ENCODE measurements around the gene NUPR1.
"Not testable (repeated sequence)": the region's sequence is repeated elsewhere in the genome, so short reads cannot be mapped to it uniquely, and the experiment has no call there.

The NUPR1 gene

GRCh38 chr16:28538733-28539596, at the start of gene NUPR1:
TSS of gene NUPR1 (minus strand) at chr16:28538974. CDS start at chr16:28538907, 67 bp downstream.
- DNase-seq, result no peak

GRCh38 chr16:28587386-28587785, 48.6 kb upstream of the NUPR1 start:
- no peak for DNase-seq

GRCh38 chr16:28586466-28586865, 47.7 kb upstream of the NUPR1 start:
- no peak for DNase-seq

- DNase-seq, result no peak
Observed at GRCh38 chr16:28585674-28586073, 46.9 kb upstream of the NUPR1 start.

- DNase-seq, result no peak
Observed at GRCh38 chr16:28580726-28581315, 42.0 kb upstream of the NUPR1 start.

- DNase-seq, result no peak
Observed at GRCh38 chr16:28575446-28576109, 36.8 kb upstream of the NUPR1 start.

- DNase-seq, result no peak
Observed at GRCh38 chr16:28574925-28575324, 36.2 kb upstream of the NUPR1 start.

GRCh38 chr16:28573738-28574718, 35.3 kb upstream of the NUPR1 start:
- no peak for DNase-seq

GRCh38 chr16:28572696-28573510, 34.1 kb upstream of the NUPR1 start:
- no peak for DNase-seq

- no peak for DNase-seq
Observed at GRCh38 chr16:28569968-28570752, 31.4 kb upstream of the NUPR1 start.

GRCh38 chr16:28569021-28569420, 30.2 kb upstream of the NUPR1 start:
- DNase-seq, result no peak

- DNase-seq, result no peak
Observed at GRCh38 chr16:28567292-28567691, 28.5 kb upstream of the NUPR1 start.

- DNase-seq, result not testable (repeated sequence)
Observed at GRCh38 chr16:28566233-28566925, 27.6 kb upstream of the NUPR1 start.

- no peak for DNase-seq
Observed at GRCh38 chr16:28563218-28563617, 24.4 kb upstream of the NUPR1 start.

- DNase-seq, result no peak
Observed at GRCh38 chr16:28562199-28562598, 23.4 kb upstream of the NUPR1 start.

- no peak for DNase-seq
Observed at GRCh38 chr16:28561557-28562187, 22.9 kb upstream of the NUPR1 start.

GRCh38 chr16:28558456-28558855, 19.7 kb upstream of the NUPR1 start:
- no peak for DNase-seq

- DNase-seq, result no peak
Observed at GRCh38 chr16:28556914-28557320, 18.1 kb upstream of the NUPR1 start.

GRCh38 chr16:28555561-28555960, 16.8 kb upstream of the NUPR1 start:
- no peak for DNase-seq
